B cell (primary cell): ENCODE data around the gene VENTX. TPM values are rescaled to one million over a fixed set of nuclear protein-coding genes. Genes with fewer than 3 reads are reported as not detected.
A peak's percentile ranks its signal among the peaks of the same experiment; 100 is the strongest.

ENCODE experiments used
- ATAC-seq: fragments of 200-7000 bp; cut with Tn5 transposase; one replicate; pipeline ENCODE4 v1.10.0; 2021; ENCODE audit warnings: low read depth, mild to moderate bottlenecking, moderate number of reproducible peaks, moderate library complexity
- CTCF ChIA-PET: fragments of 350-600 bp; sonication (Branson Sonifier 250); formaldehyde crosslinking; loops from one replicate; lab custom pipeline; 2021; ENCODE audit warnings: antibody characterized with exemption, inconsistent platforms; lab: Charles Lee
- POLR2A ChIA-PET: fragments of 350-600 bp; sonication (Branson Sonifier 250); formaldehyde crosslinking; loops from one replicate; lab custom pipeline; 2021; ENCODE audit warnings: antibody characterized with exemption; lab: Charles Lee
- DNase-seq: peaks from one replicate; pipeline ENCODE4 v3.0.0; 2013
- H2AFZ ChIP-seq: 2 replicates; pipeline ENCODE4 v1.6.1; 2012; ENCODE audit warnings: mild to moderate bottlenecking, low read depth, low read length; ENCODE audit not compliant: insufficient read depth, poor library complexity, severe bottlenecking
- H3K27ac ChIP-seq, 2 donors: 1 replicate in 1 of 2; 2 replicates in 1 of 2; pipeline ENCODE4 v1.5.1; 2012 to 2013; ENCODE audit warnings: low read length in 2 of 2, mild to moderate bottlenecking in 2 of 2, moderate library complexity in 1 of 2
- H3K27me3 ChIP-seq, 4 experiments: fragments of 200-600 bp in 1 of 4; sonication (generic) in 1 of 4; replicated peaks in 1 of 4; 1 replicate in 2 of 4; 2 replicates in 2 of 4; pipeline versions ENCODE4 v1.6.1 to v1.7.0; 2013 to 2016; ENCODE audit warnings: low read length in 3 of 4, mild to moderate bottlenecking in 2 of 4, mixed read lengths in 1 of 4, moderate library complexity in 1 of 4; ENCODE audit not compliant: insufficient read depth in 4 of 4, control insufficient read depth in 3 of 4; ENCODE audit errors: control extremely low read depth in 1 of 4
- H3K36me3 ChIP-seq, 2 experiments: replicated peaks in 1 of 2; 1 replicate in 1 of 2; 2 replicates in 1 of 2; pipeline versions ENCODE4 v1.6.1 to v1.7.1; 2013; ENCODE audit warnings: low read length in 1 of 2; ENCODE audit not compliant: insufficient read depth in 2 of 2, control insufficient read depth in 1 of 2; ENCODE audit errors: control extremely low read depth in 1 of 2, extremely low read depth in 1 of 2
- H3K4me1 ChIP-seq, 2 donors: fragments of 200-600 bp in 1 of 2; sonication (generic) in 1 of 2; 1 replicate in 1 of 2; 2 replicates in 1 of 2; pipeline versions ENCODE4 v1.5.1 to v1.6.1; 2013 to 2017; ENCODE audit warnings: low read length in 2 of 2; ENCODE audit not compliant: control insufficient read depth in 2 of 2, insufficient read depth in 2 of 2
- H3K4me2 ChIP-seq: replicated peaks from 2 replicates; pipeline ENCODE3; 2012; ENCODE audit warnings: mild to moderate bottlenecking, low read depth, low read length; ENCODE audit not compliant: poor library complexity, severe bottlenecking
- H3K4me3 ChIP-seq, 5 experiments: fragments of 200-600 bp in 1 of 5; sonication (generic) in 1 of 5; 1 replicate in 3 of 5; 2 replicates in 2 of 5; pipeline versions ENCODE4 v1.5.1 to v1.7.0; 2011 to 2016; ENCODE audit warnings: low read length in 4 of 5, mild to moderate bottlenecking in 4 of 5, low read depth in 2 of 5, control low read depth in 1 of 5, moderate library complexity in 1 of 5; ENCODE audit not compliant: insufficient read depth in 1 of 5; ENCODE audit errors: control extremely low read depth in 1 of 5, extremely low read depth in 1 of 5
- H3K79me2 ChIP-seq: fragments of 200-600 bp; sonication (generic); one replicate; pipeline ENCODE4 v1.6.0; 2016; ENCODE audit warnings: low read length; ENCODE audit not compliant: control insufficient read depth, insufficient read depth
- H3K9ac ChIP-seq: fragments of 200-600 bp; sonication (generic); 2 replicates; pipeline ENCODE4 v1.6.1; 2017; ENCODE audit warnings: mild to moderate bottlenecking, low read length, moderate library complexity
- H3K9me3 ChIP-seq, 3 donors: one replicate each; pipeline versions ENCODE4 v1.6.1 to v1.7.1; 2013; ENCODE audit warnings: low read length in 2 of 3; ENCODE audit not compliant: control insufficient read depth in 2 of 3, insufficient read depth in 1 of 3; ENCODE audit errors: control extremely low read depth in 1 of 3
- H4K20me1 ChIP-seq: 2 replicates; pipeline ENCODE4 v1.6.0; 2012; ENCODE audit warnings: mild to moderate bottlenecking, low read length; ENCODE audit not compliant: insufficient read depth, control insufficient read depth, poor library complexity, severe bottlenecking
- H3K27ac Mint-ChIP-seq: one replicate; pipeline ENCODE4 v1.8.0; 2021; ENCODE audit warnings: mixed read lengths
- H3K27me3 Mint-ChIP-seq: one replicate; pipeline ENCODE4 v1.8.0; 2021; ENCODE audit warnings: mixed read lengths
- H3K4me1 Mint-ChIP-seq: one replicate; pipeline ENCODE4 v1.8.0; 2021; ENCODE audit warnings: mixed read lengths
- H3K4me3 Mint-ChIP-seq: one replicate; pipeline ENCODE4 v1.8.0; 2021; ENCODE audit warnings: mixed read lengths
- H3K9me3 Mint-ChIP-seq: one replicate; pipeline ENCODE4 v1.8.0; 2022; ENCODE audit warnings: mixed read lengths; ENCODE audit not compliant: insufficient read depth
- CTCF ChIP-seq: fragments of 200-600 bp; IDR thresholded peaks from one replicate; pipeline ENCODE4 v1.8.0; 2022; ENCODE audit warnings: antibody characterized with exemption, mild to moderate bottlenecking
- EZH2 ChIP-seq: IDR thresholded peaks from 2 replicates; pipeline ENCODE4 v1.6.1; 2012; ENCODE audit warnings: borderline replicate concordance, low read depth, mild to moderate bottlenecking, moderate library complexity, low read length; ENCODE audit not compliant: insufficient read depth, poor library complexity, severe bottlenecking
- WGBS: methylation state at CpG from one replicate; pipeline ENCODE4 v1.1.5; 2013; ENCODE audit warnings: missing lambda C conversion rate; ENCODE audit not compliant: insufficient coverage; 5-methylcytosine and 5-hydroxymethylcytosine counted together
- intact Hi-C: fragments of 100-400 bp; cut with micrococcal nuclease; formaldehyde crosslinking; loops from one replicate; pipeline ENCODE4 v1.10.0; 2022
- polyA plus RNA-seq: library from polyadenylated mRNA; depleted of rRNA; stranded (reverse); fragments of >200 nt; gene quantifications from 2 replicates; pipeline ENCODE4 v1.2.3, GENCODE V29; 2012
- total RNA-seq, 2 donors: library from RNA; stranded (reverse); fragments of 120-200 nt in 1 of 2; gene quantifications; 1 replicate in 1 of 2; 2 replicates in 1 of 2; pipeline versions ENCODE4 v1.2.3 to v1.2.4, GENCODE V29; 2013 to 2022

Gene VENTX
- total and polyA plus RNA-seq, 2 donors (not counting 1 experiment from before 2014, with no cell fraction given), result 0.82 TPM; not detected in 1

DNA sequence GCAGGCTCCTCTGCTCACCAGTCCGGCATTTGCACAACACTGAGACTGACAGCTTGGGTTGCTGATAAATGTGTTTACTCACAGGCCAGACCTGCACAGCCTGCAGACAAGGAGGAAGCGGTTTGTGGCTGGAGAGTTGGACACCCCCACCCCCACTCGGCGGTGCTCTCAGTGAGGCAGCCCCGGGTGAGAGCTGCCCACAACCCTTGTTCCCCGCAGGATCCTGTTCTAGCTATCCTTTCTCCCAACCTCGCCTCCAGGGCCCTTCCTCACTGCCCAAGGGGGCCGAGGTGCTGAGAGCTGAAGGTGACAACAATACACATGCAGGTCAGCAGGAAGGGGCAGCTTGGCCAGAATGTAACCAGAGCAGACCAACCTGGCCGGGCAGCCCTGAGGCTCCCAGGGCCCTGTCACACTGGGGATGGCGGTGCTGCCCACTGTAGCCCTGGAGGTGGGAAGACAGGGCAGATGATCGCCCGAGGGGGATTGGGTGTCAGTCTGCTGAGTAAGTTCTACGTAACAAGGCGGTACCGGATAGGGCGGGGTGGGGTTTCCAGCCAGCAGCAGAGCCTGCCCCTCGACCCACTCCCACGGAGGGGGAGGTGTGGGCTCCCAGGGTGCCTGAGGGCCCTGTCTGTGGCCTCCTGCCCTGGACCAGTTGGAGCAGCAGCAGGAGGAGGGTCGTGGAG, 41.1 kb downstream of the VENTX start:
- Histone ChIP-seq H3K4me2 (peak overlapping the region; percentile 99), H3K27ac (peak overlapping the region; percentile 57 to 97), H3K36me3 (peaks cover 0 to 28% of the 10 kb centered on the region in 2 experiments), H3K79me2 (peaks cover 12% of the 10 kb centered on the region), H3K4me3 (peak overlapping the region in 1 of 5 experiments; percentile 33), H2AFZ (peak overlapping the region; percentile 41), H3K9me3 (no peaks in the 10 kb centered on the region), H3K4me1 (peaks cover 45 to 63% of the 10 kb centered on the region in 2 donors), H3K9ac (peak overlapping the region; percentile 0), H3K27me3 (no peaks in the 10 kb centered on the region), H4K20me1 (peaks cover 12% of the 10 kb centered on the region)
- DNase-seq, result peak; percentile 68
- H3K4me1 Mint-ChIP-seq, result peaks cover 43% of the 10 kb centered on the region
- peak overlapping the region; percentile 90 for H3K4me3 Mint-ChIP-seq
- CTCF ChIA-PET, result interaction anchor here (0.8 to 3.7 kb wide), 9 partner anchors 15 to 242 kb away, joined by 3 to 21 read pairs (median 5); no protein-coding TSS in a partner anchor
- ATAC-seq, result peak; percentile 24
- H3K27me3 Mint-ChIP-seq, result no peaks in the 10 kb centered on the region
- intact Hi-C loops, result loop anchor here (5.0 to 10.0 kb wide), 2 partner anchors 114 to 134 kb away; partner anchors contain the start of gene MTG1
- POLR2A ChIA-PET, result interaction anchor here (1.4 to 2.1 kb wide), 2 partner anchors 18 to 21 kb away, joined by 5 to 10 read pairs; no protein-coding TSS in a partner anchor
- 39% methylated on average over 18 of the region's 19 CpGs for WGBS
- TF ChIP-seq CTCF (no peak), EZH2 (no peak)
- H3K27ac Mint-ChIP-seq, result peak overlapping the region; percentile 95
- no peaks in the 10 kb centered on the region for H3K9me3 Mint-ChIP-seq
